Cortex of kidney (tissue), 1 donor: ENCODE measurements around the gene EML6.

Source experiments
- DNase-seq: peaks from one replicate; lab custom pipeline; 2025; lab: John Stamatoyannopoulos, UW

The EML6 gene

DNA sequence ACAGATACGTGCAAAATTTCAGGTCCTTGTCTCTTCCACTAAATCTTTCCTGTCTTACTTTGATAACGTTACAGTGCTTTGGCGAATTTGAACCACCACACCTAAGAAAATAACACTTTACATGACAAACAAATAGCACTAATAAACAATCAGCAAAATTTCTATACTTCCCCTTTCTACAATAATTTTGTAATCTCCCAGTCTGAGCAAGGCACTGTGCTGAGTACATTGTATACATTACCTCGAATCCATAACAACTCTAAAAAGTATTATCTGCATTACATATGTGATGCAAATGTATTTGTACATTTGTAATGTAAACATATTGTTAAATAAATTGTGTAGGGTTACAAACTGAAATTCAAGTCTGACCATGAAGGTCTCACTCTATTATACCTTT, 276.9 kb downstream of the EML6 start:
- DNase-seq = no peak

DNA sequence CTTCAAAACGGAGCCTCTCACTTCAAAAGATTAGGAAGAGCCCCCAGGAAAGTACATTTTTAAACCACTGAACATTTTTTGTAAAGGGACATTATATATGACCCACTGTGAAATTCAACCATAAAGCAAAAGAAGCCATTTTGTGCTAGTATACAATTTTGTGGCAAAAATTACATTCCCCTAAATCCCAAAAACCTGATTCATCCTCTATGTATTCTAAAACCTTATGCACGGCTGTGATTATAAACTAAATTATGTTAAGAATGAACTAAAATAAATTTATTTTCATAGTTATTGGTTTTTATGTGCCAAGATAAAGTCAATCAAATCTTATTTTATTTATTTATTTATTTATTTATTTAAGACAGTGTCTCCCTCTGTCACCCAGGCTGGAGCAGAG, 278.3 kb downstream of the EML6 start:
- no peak for DNase-seq

DNA sequence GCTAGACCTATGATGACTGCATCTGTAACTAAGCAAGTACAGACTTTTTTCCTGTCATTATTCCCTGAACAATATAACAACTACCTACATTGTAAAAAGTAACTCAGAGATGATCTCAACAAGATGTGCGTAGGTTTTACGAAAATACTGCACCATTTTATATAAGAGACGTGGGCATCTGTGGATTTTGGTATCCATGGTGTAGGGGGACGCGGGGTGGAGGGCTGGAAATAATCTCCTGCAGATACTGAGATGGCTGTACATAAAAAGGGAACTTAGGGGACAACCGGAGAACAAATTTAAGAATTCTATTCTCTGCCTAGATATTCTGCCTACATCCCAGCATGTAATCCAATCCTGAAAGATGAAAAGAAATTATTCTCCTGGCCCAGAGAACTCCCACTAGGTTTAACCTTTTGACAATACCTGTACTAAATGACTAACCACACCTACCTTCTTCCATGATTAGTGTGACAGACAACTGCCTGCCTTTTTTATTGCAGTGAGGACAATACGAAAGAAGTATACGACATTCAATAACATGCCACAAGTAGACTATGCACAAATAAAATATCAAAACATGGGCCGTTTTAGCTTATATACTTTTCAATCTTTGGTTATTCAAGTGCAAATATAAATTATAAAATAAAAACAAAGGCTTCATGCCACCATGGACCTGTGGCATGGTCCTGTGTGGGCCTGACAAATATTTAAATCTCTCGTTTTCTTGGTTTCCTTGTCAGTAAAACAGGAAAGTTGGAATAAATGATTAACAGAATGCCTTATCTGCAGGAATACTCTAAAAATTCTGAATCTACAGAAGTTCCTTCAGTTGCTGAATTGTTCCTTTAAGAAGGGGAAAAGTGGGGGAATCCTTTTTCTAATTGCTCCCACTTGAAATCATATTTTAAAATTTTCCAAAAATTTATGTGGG, 280.5 kb downstream of the EML6 start:
- no peak for DNase-seq

DNA sequence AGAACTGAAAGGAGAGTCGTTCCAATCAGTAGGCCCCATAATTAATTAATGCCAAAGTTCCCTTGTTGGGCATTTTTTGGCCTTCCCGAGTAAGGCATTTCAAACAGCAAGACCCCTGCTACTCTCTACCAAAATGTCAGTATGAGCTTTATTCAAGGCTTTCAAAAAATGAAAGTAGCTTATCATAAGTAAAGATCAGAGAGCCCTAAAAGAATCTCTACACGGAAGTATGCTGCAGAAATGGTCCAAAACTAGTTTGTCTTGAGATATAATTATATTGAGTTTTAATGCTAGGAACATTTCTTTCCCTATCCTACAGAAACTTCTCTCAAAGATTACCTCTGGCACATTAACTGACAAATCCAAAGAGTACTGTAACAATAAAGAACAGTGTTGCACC, 282.8 kb downstream of the EML6 start:
- DNase-seq = no peak

DNA sequence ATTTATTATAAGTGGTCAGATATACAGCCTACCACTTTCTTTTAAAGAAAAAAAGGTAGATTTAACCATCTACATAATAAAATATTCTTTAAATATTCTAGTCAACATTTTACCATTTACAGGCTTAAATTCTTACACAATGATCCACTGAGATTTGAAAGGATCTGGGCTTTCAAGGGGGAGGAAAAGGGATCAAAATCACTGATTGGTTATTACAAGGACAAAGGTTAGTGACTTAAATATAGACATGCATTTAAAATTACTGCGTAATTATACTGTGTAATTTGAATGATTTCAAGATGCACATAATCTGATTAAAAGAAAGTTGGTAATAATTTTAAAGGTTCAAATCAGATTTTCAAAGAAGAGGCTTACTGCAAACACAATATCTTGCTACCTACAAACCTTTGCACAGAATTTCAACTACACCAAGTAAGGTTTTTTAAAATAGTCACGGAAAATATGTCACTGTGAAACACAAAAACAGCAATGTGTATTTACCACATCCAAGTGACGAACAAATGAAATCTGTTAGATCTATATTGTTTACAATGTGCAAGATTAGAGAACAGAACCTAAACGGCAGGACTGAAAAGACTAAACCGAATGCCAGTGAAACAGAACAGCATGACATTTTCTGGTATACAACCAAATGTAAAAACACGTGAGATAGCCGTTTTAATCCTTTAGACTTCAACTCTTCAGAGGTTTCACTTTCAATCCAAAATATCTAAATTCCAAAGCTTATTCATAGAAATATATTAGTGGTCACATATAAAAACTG, 286.0 kb downstream of the EML6 start:
- no peak for DNase-seq

DNA sequence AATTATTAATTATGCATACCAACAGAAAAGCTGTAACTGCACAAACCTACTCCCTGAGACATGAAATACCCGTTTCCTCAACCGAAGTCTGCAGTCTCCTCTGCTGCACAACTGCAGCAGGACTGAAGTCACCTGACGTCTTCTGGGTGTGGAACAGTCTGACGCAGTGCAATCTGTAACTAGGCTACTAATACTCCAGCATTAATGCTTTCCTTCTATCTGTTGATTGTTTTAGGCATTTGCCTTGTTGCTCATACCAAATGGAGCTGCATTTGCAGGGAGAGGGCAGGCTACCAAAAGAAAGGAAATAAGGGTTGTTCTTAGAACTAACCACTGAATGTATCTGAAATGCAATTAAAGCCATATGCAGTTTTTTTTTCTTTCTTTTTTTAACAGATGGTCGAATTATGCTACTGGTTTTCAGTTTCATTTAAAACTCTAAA, 286.7 kb downstream of the EML6 start:
- no peak for DNase-seq

DNA sequence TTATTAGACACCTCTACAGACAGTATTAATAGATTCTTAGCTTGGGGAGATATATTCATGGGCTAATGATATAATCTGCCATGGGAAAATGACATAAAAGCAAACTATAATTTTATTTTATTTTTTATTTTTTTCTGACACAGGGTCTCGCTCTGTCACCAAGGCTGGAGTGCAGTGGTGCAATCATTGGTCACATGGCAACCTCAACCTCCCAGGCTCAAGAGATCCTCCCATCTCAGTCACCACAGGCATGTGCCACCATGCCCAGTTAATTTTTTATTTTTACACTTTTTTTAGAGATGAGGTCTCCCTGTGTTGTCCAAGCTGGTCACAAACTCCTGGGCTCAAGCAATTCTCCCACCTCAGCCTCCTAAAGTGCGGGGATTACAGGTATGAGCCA, 287.5 kb downstream of the EML6 start:
- no peak for DNase-seq

DNA sequence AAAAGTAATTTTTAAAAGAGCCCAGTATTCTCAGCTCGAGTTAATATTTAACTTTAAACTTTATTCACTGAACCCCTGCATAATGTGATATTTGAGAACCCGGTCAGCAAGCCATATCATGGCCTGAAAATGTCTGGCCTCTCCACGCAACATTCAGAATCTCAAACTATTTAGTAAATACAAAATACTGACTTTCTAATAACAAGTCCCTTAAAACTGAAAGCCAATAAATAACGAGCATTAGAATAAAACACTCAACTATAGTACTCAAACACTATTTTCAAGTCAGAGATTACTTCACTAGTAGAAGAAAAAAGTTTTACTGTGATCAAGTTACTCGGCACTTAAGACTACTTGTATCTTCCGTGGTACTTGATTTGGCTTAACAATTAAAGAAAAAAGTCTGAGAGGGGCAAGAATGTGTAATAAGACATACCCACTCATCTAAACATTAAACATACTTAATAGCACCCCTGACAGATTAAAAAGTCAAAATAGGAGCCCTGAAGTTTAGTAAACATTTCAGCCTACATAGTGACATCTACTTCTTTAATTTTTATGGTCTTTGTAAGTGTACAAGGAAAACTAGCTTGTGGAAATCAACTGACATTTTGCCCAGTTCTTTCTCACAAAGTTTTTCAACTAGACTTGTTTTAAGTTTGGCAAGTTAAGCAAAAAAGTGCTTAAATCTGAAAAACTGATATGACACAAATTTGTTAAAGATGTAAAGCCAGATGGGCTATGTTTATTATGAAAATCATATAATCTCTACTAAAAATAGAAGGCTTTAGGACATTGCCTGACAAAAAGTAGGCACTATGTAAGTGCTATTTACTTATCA, 288.6 kb downstream of the EML6 start:
- no peak for DNase-seq

DNA sequence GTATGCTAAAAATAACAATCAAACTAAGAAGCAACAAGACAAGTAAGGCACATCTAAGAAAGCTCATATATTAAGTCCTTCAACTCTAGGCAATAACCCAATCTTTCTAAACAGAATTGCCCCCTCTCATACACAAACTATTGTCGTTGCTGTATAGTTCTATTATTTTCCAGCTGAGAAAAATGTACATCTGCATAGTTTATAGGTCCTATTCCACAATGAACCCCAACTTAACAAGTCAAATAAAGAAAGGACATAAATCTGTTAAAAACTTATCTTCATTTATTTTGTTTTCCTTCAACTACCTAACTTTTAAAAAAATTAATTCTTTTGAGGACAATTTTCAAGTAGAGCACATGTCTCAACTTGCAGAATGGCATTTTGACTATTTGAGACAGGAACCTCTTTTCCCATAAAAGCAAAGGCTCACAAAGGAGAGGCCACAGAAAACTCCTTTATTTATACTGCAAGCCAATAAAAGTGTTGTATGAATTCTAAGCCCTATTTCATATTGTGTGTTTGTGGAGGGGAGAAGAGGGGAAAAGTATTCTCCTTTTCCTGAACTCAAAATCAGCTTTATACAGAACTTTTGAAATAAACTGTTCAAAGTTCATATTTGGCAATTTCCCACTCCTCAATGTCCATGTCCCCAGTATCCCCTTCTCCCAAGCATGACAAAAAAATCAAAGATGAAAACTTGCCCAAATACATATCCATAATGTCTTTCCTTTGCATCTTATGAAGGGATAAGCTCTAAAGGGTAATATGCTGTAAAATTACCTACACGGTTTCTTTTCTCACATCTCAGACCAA, 289.4 kb downstream of the EML6 start:
- no peak for DNase-seq

DNA sequence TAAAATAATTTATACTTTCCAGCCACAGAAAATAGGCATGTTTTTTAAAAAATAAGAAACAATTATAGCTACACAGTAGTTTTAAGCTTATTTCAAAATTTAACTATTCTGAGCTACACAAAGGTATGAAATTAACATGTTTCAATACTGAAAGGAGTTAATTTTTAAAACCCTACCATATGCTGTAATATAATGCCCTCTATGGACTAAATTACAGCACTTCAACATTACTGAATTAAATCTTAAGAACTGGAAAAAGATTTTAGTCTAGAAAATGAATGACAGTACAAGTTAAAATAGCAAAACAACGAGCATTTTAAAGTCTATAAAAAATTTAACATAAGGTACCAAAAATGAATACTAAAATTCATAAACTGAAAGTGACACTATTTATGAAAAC, 290.5 kb downstream of the EML6 start:
- no peak for DNase-seq

DNA sequence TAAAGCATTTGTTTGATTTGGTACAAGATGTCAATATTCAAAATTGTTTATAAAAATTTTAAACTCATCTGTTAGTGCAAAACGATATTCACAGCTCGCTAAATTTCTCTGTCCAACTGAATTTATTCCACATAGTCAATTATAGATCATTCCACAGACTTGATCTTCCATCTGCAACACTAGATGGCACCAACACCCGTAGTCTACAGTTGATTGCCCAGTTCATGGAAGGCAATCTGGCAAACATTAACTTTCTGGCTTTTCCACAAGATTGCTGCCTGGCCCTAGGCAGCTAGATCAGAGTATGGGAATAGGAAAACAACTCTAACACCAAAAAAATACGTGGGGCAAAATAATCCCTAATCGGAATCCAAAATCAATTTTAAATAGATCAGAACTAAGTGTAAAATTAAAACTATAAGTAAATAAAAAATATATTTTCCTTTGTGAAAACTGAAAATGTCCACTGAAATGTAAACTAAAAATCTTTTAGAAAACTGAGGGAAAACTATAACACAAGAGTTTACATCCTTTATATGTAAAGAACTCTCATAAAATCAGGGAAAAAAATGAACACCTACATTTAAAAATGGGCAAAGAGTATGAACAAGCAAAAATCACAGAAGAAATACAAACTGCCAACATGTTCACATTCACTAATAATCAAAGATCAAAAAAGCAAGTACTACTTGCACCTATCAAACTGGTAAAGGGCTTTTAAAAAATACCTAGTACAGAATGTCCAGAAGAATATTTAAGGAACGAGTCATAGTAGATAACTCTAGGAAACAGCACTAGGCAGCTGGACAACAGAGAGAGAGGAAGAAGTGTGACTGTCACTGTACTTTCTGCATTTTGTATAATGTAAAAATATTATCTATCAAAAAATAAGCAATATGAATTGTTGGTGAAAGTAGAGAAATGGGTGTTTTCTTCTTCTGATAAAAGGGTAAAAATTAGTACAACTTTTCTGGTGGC, 291.8 kb downstream of the EML6 start:
- DNase-seq = no peak

DNA sequence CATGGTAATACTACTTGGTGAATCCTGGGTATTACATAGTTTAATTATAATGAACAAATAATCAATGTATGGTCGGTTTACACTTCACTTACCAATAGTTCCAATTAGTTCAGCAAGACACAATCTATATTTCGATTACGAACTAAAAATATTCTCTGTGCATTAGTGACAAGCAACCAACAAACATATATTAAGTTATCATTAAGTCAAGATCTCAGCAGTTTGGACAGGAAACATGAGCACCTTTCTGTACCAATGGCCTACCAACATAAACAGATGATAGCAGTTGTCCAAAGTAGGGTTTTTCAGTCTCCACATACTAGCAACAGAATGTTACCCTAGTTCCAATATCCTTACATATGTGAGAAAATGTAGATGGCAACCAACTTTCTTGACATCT, 294.0 kb downstream of the EML6 start:
- no peak for DNase-seq

DNA sequence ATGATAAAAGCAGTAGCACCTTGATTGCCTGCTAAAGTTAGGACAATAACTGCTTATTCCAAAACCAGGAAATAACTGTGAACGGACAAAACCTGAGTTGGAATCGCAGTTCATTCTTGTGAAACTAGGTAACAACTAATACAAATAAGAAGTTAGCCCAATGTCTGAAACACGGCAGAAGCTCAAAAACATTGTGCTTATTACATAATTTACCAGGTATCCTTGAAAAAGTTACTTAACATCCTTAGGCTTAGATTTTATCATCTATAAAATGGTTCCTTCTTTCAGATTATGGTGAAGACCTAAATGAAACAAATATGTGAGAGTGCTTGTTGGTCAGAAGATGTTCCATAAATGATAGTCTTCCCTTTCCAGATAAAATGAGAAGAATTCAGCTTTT, 294.4 kb downstream of the EML6 start:
- no peak for DNase-seq

DNA sequence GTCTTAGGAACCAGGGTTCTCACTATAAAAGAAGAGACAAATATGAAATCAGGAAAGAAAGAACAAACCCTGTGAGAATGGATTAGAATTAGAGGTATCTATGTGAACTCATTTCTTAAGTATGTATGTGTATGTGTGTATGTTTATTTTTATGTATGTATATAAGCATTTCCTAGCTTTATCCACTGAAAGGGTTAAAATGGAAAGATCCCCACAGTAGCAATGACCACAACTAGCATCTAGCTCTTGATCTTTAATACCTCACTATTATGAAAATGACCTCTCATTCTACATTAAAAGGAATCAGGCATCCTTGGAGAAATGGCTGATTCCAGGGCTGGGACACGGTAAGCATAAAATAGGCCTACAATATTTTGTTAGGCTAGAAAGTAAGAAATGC, 295.2 kb downstream of the EML6 start:
- DNase-seq = no peak

DNA sequence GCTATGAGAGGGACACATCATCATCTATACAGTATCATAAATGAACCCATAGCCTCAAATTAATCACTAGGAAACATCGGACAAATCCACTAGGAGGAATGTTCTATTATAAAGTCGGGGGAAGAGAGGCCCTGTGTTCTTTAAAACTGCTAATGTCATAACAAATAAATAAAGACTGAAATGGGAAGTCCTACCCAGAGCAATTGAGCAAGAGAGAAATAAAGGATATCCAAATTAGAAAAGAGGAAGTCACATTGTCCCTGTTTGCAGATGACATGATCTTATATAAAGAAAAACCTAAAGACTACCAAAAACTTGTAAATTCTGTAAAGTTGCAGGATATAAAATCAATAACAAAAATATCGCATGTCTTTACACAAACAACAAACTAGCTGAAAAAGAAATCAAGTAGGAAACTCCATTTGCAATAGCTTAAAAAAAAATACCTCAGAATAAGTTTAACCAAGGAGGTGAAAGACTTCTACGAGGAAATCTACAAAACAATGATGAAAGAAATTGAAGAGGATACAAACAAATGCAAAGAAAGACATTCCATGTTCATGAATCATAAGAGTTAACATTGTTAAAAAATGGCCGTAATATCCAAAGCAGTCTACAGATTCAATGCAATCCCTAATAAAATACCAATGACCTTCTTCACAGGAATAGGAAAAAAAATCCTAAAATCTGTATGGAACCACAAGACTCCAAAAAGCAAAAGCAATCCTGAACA, 296.2 kb downstream of the EML6 start:
- DNase-seq = no peak
